ENCODE measurements around the gene ATG16L1.

ATG16L1 gene

DNA sequence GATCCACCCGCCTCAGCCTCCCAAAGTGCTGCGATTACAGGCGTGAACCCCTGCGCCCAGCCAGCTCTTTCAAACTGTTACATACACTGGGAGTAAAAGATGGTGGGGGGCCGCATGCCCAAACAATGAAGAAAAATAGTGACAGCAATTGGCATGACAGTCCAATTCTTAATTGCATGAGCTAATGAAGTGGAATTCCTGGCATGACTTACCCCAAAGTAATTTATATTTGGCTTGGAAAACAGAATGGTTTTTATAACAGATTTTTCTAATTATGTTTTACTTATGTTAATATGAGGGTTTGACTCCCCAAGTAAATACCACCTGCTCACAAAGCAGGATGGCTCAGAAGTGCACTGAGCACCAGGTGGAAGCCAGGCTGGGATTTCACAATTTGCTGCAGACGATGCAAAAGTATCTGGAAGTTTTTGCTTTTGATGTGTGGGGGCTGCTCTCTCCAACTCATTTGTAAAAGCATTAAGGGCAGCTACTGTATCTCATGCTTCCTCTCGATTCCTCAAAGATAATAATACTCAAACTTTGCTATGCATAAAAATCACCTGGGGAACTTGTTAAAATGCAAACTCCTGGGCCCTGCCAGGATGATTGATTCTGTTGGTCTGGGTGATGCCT is 24.0 kb upstream of the ATG16L1 start:
- no peak for DNase-seq

DNA sequence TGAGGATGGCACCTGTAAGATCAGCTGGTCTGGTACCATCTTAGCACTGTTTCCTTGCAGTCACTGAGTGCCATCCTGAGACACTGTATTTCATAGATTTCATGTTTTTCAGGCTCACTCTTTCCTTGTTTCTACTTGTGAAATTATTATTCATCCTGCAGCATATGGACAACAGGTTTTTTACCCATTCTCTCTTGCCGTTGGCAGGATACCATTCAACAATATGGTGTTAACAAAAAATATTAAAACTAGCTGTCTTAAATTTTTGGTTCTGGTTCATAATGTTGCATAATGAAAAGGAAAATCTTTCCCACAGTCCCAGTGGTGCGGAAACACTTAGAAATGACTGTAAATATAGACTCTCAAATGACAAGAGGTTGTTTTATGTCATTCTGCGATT is 23.1 kb upstream of the ATG16L1 start:
- DNase-seq: no peak

- no peak for DNase-seq
Observed at GRCh38 chr2:233233618-233234230, 17.7 kb upstream of the ATG16L1 start.

GRCh38 chr2:233234264-233234663 is 17.2 kb upstream of the ATG16L1 start:
- DNase-seq: no peak

DNA sequence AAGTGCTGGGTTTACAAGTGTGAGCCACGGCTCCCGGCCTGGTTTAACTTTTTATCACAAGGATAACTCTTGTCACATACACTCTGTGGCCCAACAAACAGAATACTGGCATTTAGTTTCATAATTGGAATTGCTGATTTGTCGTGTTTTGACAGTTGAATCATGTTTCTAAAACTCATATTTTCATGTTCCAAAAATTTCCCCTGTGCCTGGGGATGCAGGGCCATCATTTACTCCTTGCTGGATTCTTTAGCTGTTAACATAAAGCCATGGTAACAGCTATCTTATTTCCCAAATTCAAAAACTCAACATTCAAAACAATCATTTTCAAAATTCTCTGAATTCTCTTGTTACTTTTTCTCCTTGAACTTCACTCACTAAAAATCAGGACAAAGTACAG is 16.5 kb upstream of the ATG16L1 start:
- no peak for DNase-seq

DNA sequence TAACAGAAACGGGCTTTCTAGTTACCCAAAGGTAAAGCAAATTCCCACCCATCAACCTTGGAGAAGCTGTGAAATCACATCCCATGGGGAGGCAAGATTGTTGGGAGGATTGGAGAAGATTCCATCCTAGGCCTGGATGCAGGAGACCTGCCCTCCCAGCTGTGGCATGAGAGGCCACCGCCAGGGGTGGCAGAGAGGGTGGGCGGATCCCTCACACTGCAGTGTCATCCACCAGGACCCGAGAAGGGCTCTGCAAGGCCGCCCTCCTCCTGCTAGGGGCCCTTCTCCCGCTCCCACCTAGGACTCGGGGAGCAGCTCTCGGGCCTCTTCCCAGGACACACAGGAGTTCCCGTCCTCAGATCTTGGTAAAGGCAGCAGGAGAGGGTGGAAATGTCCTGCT is 15.5 kb upstream of the ATG16L1 start:
- no peak for DNase-seq

GRCh38 chr2:233236820-233237589 is 14.5 kb upstream of the ATG16L1 start:
- no peak for DNase-seq

GRCh38 chr2:233240897-233241296 is 10.6 kb upstream of the ATG16L1 start:
- DNase-seq: no peak

DNA sequence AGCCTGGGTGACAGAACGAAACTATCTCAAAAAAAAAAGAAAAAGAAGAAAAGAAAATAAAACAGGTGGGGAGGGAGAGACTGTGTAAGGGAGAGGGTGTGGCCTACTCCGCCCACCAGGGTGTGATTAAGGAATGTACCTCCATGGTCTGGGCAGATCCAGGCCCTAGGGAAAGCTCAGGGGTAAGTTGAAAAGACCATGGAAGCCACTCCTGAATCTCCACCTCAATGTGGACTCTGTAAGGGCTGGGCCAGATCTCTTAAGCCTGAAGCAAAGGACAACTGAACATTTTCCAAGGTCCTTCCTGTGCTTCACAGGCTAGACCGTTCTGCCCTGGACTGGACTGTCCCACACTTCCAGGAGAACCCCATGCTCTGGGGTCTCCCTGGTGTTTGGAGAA is 9.7 kb upstream of the ATG16L1 start:
- DNase-seq: no peak

GRCh38 chr2:233242231-233242927 is 9.1 kb upstream of the ATG16L1 start:
- no peak for DNase-seq

GRCh38 chr2:233243348-233243747 is 8.1 kb upstream of the ATG16L1 start:
- no peak for DNase-seq

GRCh38 chr2:233244818-233245217 is 6.7 kb upstream of the ATG16L1 start:
- DNase-seq: peak; percentile 22

DNA sequence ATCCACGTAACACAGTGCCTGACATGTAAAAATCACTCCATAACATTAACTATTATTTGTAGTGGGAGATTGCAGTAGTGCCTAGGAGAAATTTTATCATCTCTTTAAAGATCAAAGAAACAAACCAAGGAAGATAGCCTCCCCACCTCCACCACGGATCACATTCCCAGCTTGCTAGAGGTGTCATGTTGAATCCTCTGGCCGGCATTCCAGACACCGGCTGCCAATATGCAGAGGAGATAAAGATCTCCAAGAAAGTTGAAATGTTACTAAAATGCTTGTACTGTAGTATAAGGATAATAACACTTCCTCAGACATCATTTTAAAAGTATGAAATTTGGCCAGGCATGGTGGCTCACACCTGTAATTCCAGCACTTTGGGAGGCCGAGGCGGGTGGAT is 6.1 kb upstream of the ATG16L1 start:
- DNase-seq: no peak

GRCh38 chr2:233247116-233247515 is 4.4 kb upstream of the ATG16L1 start:
- DNase-seq: no peak

DNA sequence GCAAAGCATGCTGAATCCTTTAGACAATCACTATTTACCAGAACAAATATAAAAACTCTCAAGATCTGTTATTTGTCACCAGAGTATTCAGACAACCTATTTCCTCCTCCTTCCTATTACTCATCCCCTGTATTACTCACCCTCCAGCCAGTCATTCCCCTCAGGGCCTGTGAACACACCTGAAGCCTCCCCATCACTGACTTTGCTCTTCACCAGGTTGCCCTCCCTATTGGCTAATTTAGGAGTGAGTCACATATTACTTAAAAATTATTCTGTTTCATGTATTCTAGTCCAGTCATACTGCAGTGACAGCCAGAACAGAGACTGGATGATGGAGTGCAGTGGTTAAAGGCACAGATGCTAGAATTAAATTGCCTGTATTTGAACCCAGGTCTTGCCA is 3.7 kb upstream of the ATG16L1 start:
- DNase-seq: peak; percentile 8

- DNase-seq: no peak
Observed at GRCh38 chr2:233248999-233249398, 2.5 kb upstream of the ATG16L1 start.

- DNase-seq: no peak
Observed at GRCh38 chr2:233250568-233250967, 905 bp upstream of the ATG16L1 start.

GRCh38 chr2:233250985-233251305 is 528 bp upstream of the ATG16L1 start:
- no peak for DNase-seq

- DNase-seq: no peak
Observed at GRCh38 chr2:233252227-233252626, 754 bp downstream of the ATG16L1 start.

- no peak for DNase-seq
Observed at GRCh38 chr2:233255151-233255550, 3.7 kb downstream of the ATG16L1 start.

- no peak for DNase-seq
Observed at GRCh38 chr2:233256048-233256447, 4.6 kb downstream of the ATG16L1 start.

DNA sequence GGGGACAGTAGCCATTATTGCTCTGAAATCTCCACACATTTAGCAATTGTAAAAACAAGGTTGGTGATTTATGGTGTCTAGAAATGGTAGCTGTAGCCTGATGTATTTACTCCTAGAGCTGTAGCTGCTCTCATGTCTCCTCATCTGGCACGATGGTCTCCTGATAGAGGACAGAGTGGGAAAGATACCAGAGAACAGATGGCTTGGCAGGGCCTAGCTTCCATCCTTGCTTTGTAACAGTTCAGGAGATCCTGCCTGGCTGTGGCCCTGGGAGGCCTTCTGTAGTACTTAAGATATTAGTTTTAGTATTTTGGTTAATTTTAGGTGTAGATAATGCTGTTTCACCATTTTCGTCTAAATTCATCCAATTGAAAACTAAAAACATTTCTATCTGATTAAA is 6.7 kb downstream of the ATG16L1 start:
- no peak for DNase-seq

- DNase-seq: no peak
Observed at GRCh38 chr2:233259730-233260129, 8.3 kb downstream of the ATG16L1 start.

DNA sequence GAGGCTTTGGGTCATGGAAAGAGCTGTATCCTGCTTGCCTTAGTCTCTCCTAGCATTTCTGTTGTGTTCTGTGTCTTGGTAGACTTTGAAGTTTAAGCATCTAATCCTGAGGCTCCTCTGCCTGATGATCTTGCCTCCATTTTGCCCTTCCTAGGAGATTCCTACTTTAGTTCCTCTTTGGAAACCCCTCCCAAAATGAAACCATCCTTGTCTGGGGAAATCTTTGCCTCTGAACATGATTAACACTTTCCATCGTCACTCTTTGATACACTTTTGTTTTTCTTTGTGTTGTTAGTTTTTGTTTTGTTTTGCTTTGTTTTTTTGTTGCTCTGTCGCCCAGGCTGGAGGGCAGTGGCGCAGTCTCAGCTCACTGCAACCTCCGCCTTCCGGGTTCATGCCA is 9.2 kb downstream of the ATG16L1 start:
- DNase-seq: no peak

All from fibroblast of skin of back (primary cell).